NCI-H146 (cell line): Measurements from ENCODE around the gene TBC1D2B.

Source experiments
- DNase-seq: peaks from one replicate; lab custom pipeline; 2025; lab: John Stamatoyannopoulos, UW

Gene TBC1D2B

GRCh38 chr15:78077053-78077870, at the start of gene TBC1D2B:
Gene TBC1D2B (minus strand): TSS chr15:78077711. CDS start chr15:78077652, 59 bp downstream.
- peak; percentile 69 for DNase-seq

GRCh38 chr15:78125267-78125666, 47.8 kb upstream of the TBC1D2B start:
- no peak for DNase-seq

GRCh38 chr15:78120523-78120922, 43.0 kb upstream of the TBC1D2B start:
- no peak for DNase-seq

GRCh38 chr15:78112551-78112950, 35.0 kb upstream of the TBC1D2B start:
- no peak for DNase-seq

- DNase-seq, result no peak
Observed at GRCh38 chr15:78111788-78112187, 34.3 kb upstream of the TBC1D2B start.

- DNase-seq, result no peak
Observed at GRCh38 chr15:78110916-78111475, 33.5 kb upstream of the TBC1D2B start.

GRCh38 chr15:78110096-78110495, 32.6 kb upstream of the TBC1D2B start:
- DNase-seq, result no peak

- DNase-seq, result no peak
Observed at GRCh38 chr15:78109156-78109555, 31.6 kb upstream of the TBC1D2B start.

- peak; percentile 64 for DNase-seq
Observed at GRCh38 chr15:78108300-78109084, 31.0 kb upstream of the TBC1D2B start.

GRCh38 chr15:78107471-78107870, 30.0 kb upstream of the TBC1D2B start:
- DNase-seq, result no peak

GRCh38 chr15:78105476-78106241, 28.1 kb upstream of the TBC1D2B start:
- DNase-seq, result no peak

- DNase-seq, result no peak
Observed at GRCh38 chr15:78104566-78105475, 27.3 kb upstream of the TBC1D2B start.

GRCh38 chr15:78104119-78104479, 26.6 kb upstream of the TBC1D2B start:
- DNase-seq, result no peak

- DNase-seq, result no peak
Observed at GRCh38 chr15:78103406-78104118, 26.1 kb upstream of the TBC1D2B start.

GRCh38 chr15:78102741-78103140, 25.2 kb upstream of the TBC1D2B start:
- DNase-seq, result no peak

- no peak for DNase-seq
Observed at GRCh38 chr15:78102211-78102610, 24.7 kb upstream of the TBC1D2B start.

- DNase-seq, result no peak
Observed at GRCh38 chr15:78101423-78102105, 24.1 kb upstream of the TBC1D2B start.

- DNase-seq, result no peak
Observed at GRCh38 chr15:78100886-78101285, 23.4 kb upstream of the TBC1D2B start.

GRCh38 chr15:78098131-78098755, 20.7 kb upstream of the TBC1D2B start:
- no peak for DNase-seq
